HUES64 (cell line): ENCODE data around the gene RFTN2.
"Not testable (repeated sequence)": the region's sequence is repeated elsewhere in the genome, so short reads cannot be mapped to it uniquely, and the experiment has no call there.

Experiments
- H3K27ac ChIP-seq: 2 replicates; pipeline ENCODE4 v1.7.0; 2013; ENCODE audit warnings: low read depth, low read length, inconsistent platforms
- H3K27me3 ChIP-seq: 2 replicates; pipeline ENCODE4 v1.6.1; 2013; ENCODE audit warnings: mild to moderate bottlenecking, low read length; ENCODE audit not compliant: insufficient read depth
- H3K36me3 ChIP-seq: 2 replicates; pipeline ENCODE4 v1.6.1; 2013; ENCODE audit warnings: mild to moderate bottlenecking, low read length; ENCODE audit not compliant: insufficient read depth
- H3K4me1 ChIP-seq: 2 replicates; pipeline ENCODE4 v1.6.1; 2013; ENCODE audit warnings: mild to moderate bottlenecking, low read length, moderate library complexity; ENCODE audit not compliant: insufficient read depth
- H3K4me3 ChIP-seq: 2 replicates; pipeline ENCODE4 v1.5.1; 2013; ENCODE audit warnings: mild to moderate bottlenecking, low read length, moderate library complexity
- H3K9ac ChIP-seq: 2 replicates; pipeline ENCODE4 v1.6.1; 2013; ENCODE audit warnings: mild to moderate bottlenecking, low read depth, low read length
- H3K9me3 ChIP-seq: 2 replicates; pipeline ENCODE4 v1.6.1; 2013; ENCODE audit warnings: low read depth, low read length; ENCODE audit not compliant: insufficient read depth
- WGBS: fragments of 150-250, 120-280 bp; methylation state at CpG from one replicate; pipeline ENCODE4 v1.1.7; 2013; ENCODE audit warnings: missing lambda C conversion rate; 5-methylcytosine and 5-hydroxymethylcytosine counted together

Gene RFTN2

DNA sequence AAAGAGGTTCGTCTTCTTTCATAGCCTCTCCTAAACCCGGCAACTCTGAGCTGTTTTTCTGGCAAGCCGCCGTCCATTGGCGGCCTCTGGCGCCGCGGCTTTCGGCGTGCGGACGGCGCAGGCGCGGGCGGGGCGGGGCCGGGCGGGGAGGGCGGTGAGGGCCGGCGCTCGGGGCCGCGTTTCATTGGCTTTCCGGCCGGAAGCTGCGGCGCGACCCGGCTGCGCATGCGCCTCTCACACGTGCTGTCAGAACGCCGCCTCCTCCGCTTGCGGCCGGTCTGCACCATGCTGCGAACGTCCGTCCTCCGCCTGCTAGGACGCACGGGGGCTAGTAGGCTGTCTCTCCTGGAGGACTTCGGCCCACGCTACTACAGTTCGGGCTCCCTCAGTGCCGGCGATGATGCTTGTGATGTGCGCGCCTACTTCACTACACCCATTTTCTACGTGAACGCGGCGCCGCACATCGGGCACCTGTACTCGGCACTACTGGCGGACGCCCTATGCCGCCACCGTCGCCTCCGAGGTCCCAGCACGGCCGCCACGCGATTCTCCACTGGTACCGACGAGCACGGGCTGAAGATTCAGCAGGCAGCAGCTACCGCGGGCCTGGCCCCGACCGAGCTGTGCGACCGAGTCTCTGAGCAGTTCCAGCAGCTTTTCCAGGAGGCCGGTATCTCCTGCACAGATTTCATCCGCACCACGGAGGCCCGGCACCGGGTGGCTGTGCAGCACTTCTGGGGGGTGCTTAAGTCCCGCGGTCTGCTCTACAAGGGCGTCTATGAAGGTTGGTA, 29.9 kb upstream of the RFTN2 start, which contains the start of gene MARS2:
Gene MARS2, plus strand, starts transcription at position 249 of the 791 bp plus-strand sequence. Its CDS starts 37 bp downstream, at position 286.
- H3K27ac ChIP-seq, result peak within 1 kb of the TSS; percentile 72
- H3K4me1 ChIP-seq, result peaks cover 26% of the 10 kb centered on the region
- peak within 1 kb of the TSS; percentile 87 for H3K9ac ChIP-seq
- H3K36me3 ChIP-seq, result peaks cover 18% of the 10 kb centered on the region
- no peaks in the 10 kb centered on the region for H3K9me3 ChIP-seq
- H3K27me3 ChIP-seq, result no peaks in the 10 kb centered on the region
- H3K4me3 ChIP-seq, result peak within 1 kb of the TSS; percentile 87
- under 1% methylated on average over 86 of the region's 86 CpGs for WGBS

GRCh38 chr2:197704434-197705120, 29.2 kb upstream of the RFTN2 start:
- no peaks in the 10 kb centered on the region for H3K9me3 ChIP-seq
- H3K4me3 ChIP-seq, result peak overlapping the region; percentile 87
- H3K9ac ChIP-seq, result peak overlapping the region; percentile 87
- peaks cover 11% of the 10 kb centered on the region for H3K36me3 ChIP-seq
- H3K4me1 ChIP-seq, result peaks cover 26% of the 10 kb centered on the region
- H3K27ac ChIP-seq, result peak overlapping the region; percentile 72
- H3K27me3 ChIP-seq, result no peaks in the 10 kb centered on the region
- 4% methylated on average over 5 of the region's 5 CpGs for WGBS

- no peak overlapping the region for H3K9ac ChIP-seq
- 89% methylated on average over 3 of the region's 3 CpGs for WGBS
- peaks cover 9% of the 10 kb centered on the region for H3K4me1 ChIP-seq
- no peak overlapping the region for H3K27ac ChIP-seq
- no peaks in the 10 kb centered on the region for H3K9me3 ChIP-seq
- no peaks in the 10 kb centered on the region for H3K27me3 ChIP-seq
- H3K36me3 ChIP-seq, result no peaks in the 10 kb centered on the region
- no peak overlapping the region for H3K4me3 ChIP-seq
Observed at GRCh38 chr2:197700960-197701359, 25.6 kb upstream of the RFTN2 start.

DNA sequence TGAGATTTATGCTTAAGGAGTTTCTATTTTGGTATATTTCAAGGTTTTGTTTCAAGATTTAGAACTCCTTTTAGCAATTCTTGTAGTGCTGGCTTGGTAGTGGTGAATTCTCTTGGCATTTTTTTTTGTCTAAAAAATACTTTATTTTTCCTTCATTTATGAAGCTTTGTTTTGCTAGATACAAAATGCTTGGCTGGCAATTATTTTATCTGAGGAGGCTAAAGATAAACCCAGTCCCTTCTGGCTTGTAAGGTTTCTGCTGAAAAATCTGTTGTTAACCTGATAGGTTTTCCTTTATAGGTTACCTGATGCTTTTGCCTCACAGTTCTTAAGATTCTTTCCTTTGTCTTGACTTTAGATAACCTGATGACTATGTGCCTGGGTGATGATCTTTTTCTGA, 24.3 kb upstream of the RFTN2 start:
- not testable (repeated sequence) for H3K27me3 ChIP-seq, H3K27ac ChIP-seq, H3K4me3 ChIP-seq, H3K9ac ChIP-seq, H3K9me3 ChIP-seq, H3K4me1 ChIP-seq, H3K36me3 ChIP-seq

DNA sequence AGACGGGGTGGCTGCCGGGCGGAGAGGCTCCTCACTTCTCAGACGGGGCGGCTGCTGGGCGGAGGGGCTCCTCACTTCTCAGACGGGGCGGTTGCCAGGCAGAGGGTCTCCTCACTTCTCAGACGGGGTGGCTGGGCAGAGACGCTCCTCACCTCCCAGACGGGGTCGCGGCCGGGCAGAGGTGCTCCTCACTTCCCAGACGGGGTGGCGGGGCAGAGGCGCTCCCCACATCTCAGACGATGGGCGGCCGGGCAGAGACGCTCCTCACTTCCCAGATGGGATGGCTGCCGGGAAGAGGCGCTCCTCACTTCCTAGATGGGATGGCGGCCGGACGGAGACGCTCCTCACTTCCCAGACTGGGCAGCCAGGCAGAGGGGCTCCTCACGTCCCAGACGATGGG, 21.2 kb upstream of the RFTN2 start:
- H3K27me3 ChIP-seq, H3K9ac ChIP-seq, H3K4me1 ChIP-seq, H3K27ac ChIP-seq, H3K36me3 ChIP-seq, H3K4me3 ChIP-seq, H3K9me3 ChIP-seq: not testable (repeated sequence)
- 95% methylated on average over 21 of the region's 29 CpGs for WGBS

DNA sequence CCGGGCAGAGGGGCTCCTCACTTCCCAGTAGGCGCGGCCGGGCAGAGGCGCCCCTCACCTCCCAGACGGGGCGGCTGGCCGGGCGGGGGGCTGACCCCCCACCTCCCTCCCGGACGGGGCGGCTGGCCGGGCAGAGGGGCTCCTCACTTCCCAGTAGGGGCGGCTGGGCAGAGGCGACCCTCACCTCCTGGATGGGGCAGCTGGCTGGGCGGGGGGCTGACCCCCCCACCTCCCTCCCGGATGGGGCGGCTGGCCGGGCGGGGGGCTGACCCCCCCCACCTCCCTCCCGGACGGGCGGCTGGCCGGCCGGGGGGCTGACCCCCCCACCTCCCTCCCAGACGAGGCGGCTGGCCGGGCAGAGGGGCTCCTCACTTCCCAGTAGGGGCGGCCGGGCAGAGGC, 20.6 kb upstream of the RFTN2 start:
- H3K27me3 ChIP-seq, H3K27ac ChIP-seq, H3K36me3 ChIP-seq, H3K4me1 ChIP-seq, H3K9me3 ChIP-seq, H3K9ac ChIP-seq, H3K4me3 ChIP-seq: not testable (repeated sequence)
- WGBS, result 100% methylated on average over 8 of the region's 30 CpGs

- not testable (repeated sequence) for H3K9me3 ChIP-seq, H3K36me3 ChIP-seq, H3K4me3 ChIP-seq, H3K4me1 ChIP-seq, H3K27me3 ChIP-seq, H3K9ac ChIP-seq, H3K27ac ChIP-seq
- 99% methylated on average over 4 of the region's 6 CpGs for WGBS
Observed at GRCh38 chr2:197695206-197695605, 19.8 kb upstream of the RFTN2 start.

DNA sequence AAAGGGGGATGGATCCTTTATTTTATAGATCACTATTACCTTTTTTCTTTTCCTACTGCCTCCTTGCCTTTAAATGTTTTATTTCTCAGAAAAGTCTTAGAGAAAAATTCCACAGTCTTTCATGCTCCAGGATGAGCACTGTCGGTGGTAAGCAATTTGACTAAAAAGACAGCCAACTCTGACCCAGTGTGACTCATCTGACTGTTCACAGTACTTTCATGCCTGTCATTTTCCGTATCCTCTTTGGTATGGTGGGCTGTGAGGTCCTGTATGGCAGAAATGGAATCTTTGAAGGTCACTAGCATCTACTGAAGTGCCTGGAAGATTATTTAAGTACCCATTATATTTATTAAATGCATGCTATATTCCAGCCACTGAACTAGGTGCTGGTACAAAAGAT, 2.1 kb upstream of the RFTN2 start:
- Histone ChIP-seq H3K27me3 (no peaks in the 10 kb centered on the region), H3K4me1 (peaks cover 45% of the 10 kb centered on the region), H3K36me3 (no peaks in the 10 kb centered on the region), H3K27ac (no peak overlapping the region), H3K9ac (no peak overlapping the region), H3K9me3 (no peaks in the 10 kb centered on the region), H3K4me3 (no peak overlapping the region)
- WGBS, result 65% methylated on average over 2 of the region's 2 CpGs

DNA sequence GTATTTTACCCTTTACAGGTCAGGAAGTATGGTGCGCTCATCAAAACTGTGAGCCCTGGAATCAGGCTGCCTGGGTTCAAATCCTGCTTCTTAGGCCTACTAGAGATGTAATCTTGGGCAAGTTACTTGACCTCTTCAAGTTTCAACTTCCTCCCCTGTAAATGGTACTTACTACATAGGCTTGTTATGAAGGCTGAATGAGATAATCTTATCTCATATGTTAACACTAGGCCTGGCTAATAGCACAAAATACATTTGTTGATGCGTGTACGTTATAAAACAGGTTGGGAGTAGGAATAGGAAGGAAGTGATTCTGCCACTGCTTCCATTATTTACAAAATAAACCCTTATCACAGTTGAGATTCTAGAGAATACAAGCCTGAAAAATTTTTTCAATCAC, 1.7 kb upstream of the RFTN2 start:
- Histone ChIP-seq H3K4me3 (no peak overlapping the region), H3K36me3 (no peaks in the 10 kb centered on the region), H3K27me3 (no peaks in the 10 kb centered on the region), H3K9ac (no peak overlapping the region), H3K4me1 (peaks cover 45% of the 10 kb centered on the region), H3K27ac (no peak overlapping the region), H3K9me3 (no peaks in the 10 kb centered on the region)
- WGBS, result 93% methylated on average over 1 of the region's 3 CpGs

GRCh38 chr2:197675711-197676188, 363 bp upstream of the RFTN2 start:
- peaks cover 45% of the 10 kb centered on the region for H3K4me1 ChIP-seq
- peak overlapping the region; percentile 49 for H3K4me3 ChIP-seq
- WGBS, result 5% methylated on average over 4 of the region's 6 CpGs
- H3K9ac ChIP-seq, result peak overlapping the region; percentile 53; the same call in 1 of the 2 replicates
- H3K9me3 ChIP-seq, result no peaks in the 10 kb centered on the region
- H3K36me3 ChIP-seq, result no peaks in the 10 kb centered on the region
- H3K27ac ChIP-seq, result peak overlapping the region; percentile 38
- no peaks in the 10 kb centered on the region for H3K27me3 ChIP-seq

GRCh38 chr2:197674591-197674990, 796 bp downstream of the RFTN2 start:
- Histone ChIP-seq H3K9me3 (no peaks in the 10 kb centered on the region), H3K9ac (peak overlapping the region; percentile 15; the same call in 1 of the 2 replicates), H3K27me3 (no peaks in the 10 kb centered on the region), H3K4me1 (peaks cover 45% of the 10 kb centered on the region), H3K27ac (no peak overlapping the region), H3K36me3 (no peaks in the 10 kb centered on the region), H3K4me3 (peak overlapping the region; percentile 49)
- 88% methylated on average over 3 of the region's 3 CpGs for WGBS
